H1 (cell line): Measurements from ENCODE around the gene HERC4. TPM values are rescaled to one million over a fixed set of nuclear protein-coding genes. Genes with fewer than 3 reads are reported as not detected.

Experiments
- CTCF ChIA-PET: fragments of 300-600 bp; sonication (Branson Sonifier 250); formaldehyde crosslinking; loops from one replicate; lab custom pipeline; 2021; ENCODE audit not compliant: partially characterized antibody; lab: Charles Lee
- POLR2A ChIA-PET: fragments of 300-600 bp; sonication (Branson Sonifier 250); formaldehyde crosslinking; loops from one replicate; lab custom pipeline; 2021; ENCODE audit warnings: inconsistent platforms; ENCODE audit not compliant: partially characterized antibody; lab: Charles Lee
- DNase-seq, 2 experiments: peaks; one replicate each; pipeline versions ENCODE4 v3.0.0 to v3.0.0-alpha.2; 2010 to 2022; ENCODE audit warnings: low spot score in 2 of 2, low read depth in 1 of 2, mixed read lengths in 1 of 2
- FAIRE-seq: peaks from 2 replicates; lab custom pipeline; 2011; peaks lifted over from hg19 to GRCh38; lab: Jason Lieb, UNC
- H2AFZ ChIP-seq: 2 replicates; pipeline ENCODE4 v1.8.1; 2012; ENCODE audit warnings: low read length, inconsistent platforms
- H2AK5ac ChIP-seq: 2 replicates; pipeline ENCODE4 v1.6.1; 2013; ENCODE audit warnings: low read depth, low read length
- H2BK120ac ChIP-seq: replicated peaks from 2 replicates; pipeline ENCODE3; 2013; ENCODE audit warnings: low read depth, low read length, inconsistent platforms
- H2BK12ac ChIP-seq: 2 replicates; pipeline ENCODE4 v1.6.1; 2013; ENCODE audit warnings: low read depth, low read length
- H2BK15ac ChIP-seq: 2 replicates; pipeline ENCODE4 v1.6.1; 2013; ENCODE audit warnings: low read length
- H2BK20ac ChIP-seq: 2 replicates; pipeline ENCODE4 v1.6.1; 2013; ENCODE audit warnings: low read length
- H2BK5ac ChIP-seq: 2 replicates; pipeline ENCODE4 v1.6.1; 2013; ENCODE audit warnings: low read depth, low read length
- H3K14ac ChIP-seq: 2 replicates; pipeline ENCODE4 v1.6.1; 2013; ENCODE audit warnings: inconsistent platforms; ENCODE audit not compliant: insufficient read length
- H3K18ac ChIP-seq: 2 replicates; pipeline ENCODE4 v1.6.1; 2013; ENCODE audit warnings: low read length; ENCODE audit errors: extremely low read depth
- H3K23ac ChIP-seq: 2 replicates; pipeline ENCODE4 v1.6.1; 2013; ENCODE audit warnings: inconsistent platforms; ENCODE audit not compliant: insufficient read length
- H3K23me2 ChIP-seq: 2 replicates; pipeline ENCODE4 v1.6.1; 2013; ENCODE audit warnings: low read depth, low read length
- H3K27ac ChIP-seq: 2 replicates; pipeline ENCODE4 v1.6.1; 2011; ENCODE audit warnings: low read depth, low read length, inconsistent platforms
- H3K27me3 ChIP-seq, 4 experiments: replicated peaks in 1 of 4; 1 replicate in 1 of 4; 2 replicates in 3 of 4; pipeline versions ENCODE4 v1.6.1 to v1.8.1; 2011 to 2013; ENCODE audit warnings: low read length in 3 of 4, mild to moderate bottlenecking in 3 of 4, inconsistent platforms in 2 of 4, mixed read lengths in 2 of 4, moderate library complexity in 1 of 4; ENCODE audit not compliant: control insufficient read depth in 3 of 4, insufficient read depth in 3 of 4; ENCODE audit errors: extremely low read depth in 1 of 4
- H3K36me3 ChIP-seq, 4 experiments: 2 replicates each; pipeline versions ENCODE4 v1.6.1 to v1.8.1; 2011 to 2013; ENCODE audit warnings: mild to moderate bottlenecking in 4 of 4, low read length in 3 of 4, moderate library complexity in 2 of 4, control low read depth in 1 of 4, inconsistent platforms in 1 of 4; ENCODE audit not compliant: insufficient read depth in 4 of 4, control insufficient read depth in 2 of 4
- H3K4ac ChIP-seq: replicated peaks from 2 replicates; pipeline ENCODE3; 2013; ENCODE audit warnings: low read length, low read depth, mixed read lengths, inconsistent platforms; ENCODE audit not compliant: insufficient read length
- H3K4me1 ChIP-seq, 4 experiments: replicated peaks in 1 of 4; 1 replicate in 1 of 4; 2 replicates in 3 of 4; pipeline versions ENCODE4 v1.6.1 to v1.8.1; 2011 to 2013; ENCODE audit warnings: low read length in 3 of 4, inconsistent platforms in 2 of 4, mixed read lengths in 1 of 4; ENCODE audit not compliant: insufficient read depth in 4 of 4, control insufficient read depth in 3 of 4
- H3K4me2 ChIP-seq, 2 experiments: 2 replicates each; pipeline versions ENCODE4 v1.6.1 to v1.8.1; 2011 to 2013; ENCODE audit warnings: low read depth in 2 of 2, low read length in 2 of 2, control low read depth in 1 of 2, inconsistent platforms in 1 of 2, mild to moderate bottlenecking in 1 of 2; ENCODE audit not compliant: insufficient read depth in 1 of 2
- H3K4me3 ChIP-seq, 4 experiments: fragments of 200-600, 300-600 bp in 1 of 4; sonication (generic), shearing (Covaris generic), sonication (Bioruptor Twin) in 1 of 4; 2 replicates each; pipeline versions ENCODE4 v1.5.1 to v1.8.1; 2011 to 2016; ENCODE audit warnings: low read length in 4 of 4, low read depth in 3 of 4, control low read depth in 2 of 4, inconsistent platforms in 2 of 4, mild to moderate bottlenecking in 2 of 4, mixed read lengths in 1 of 4, moderate library complexity in 1 of 4; ENCODE audit not compliant: insufficient read depth in 2 of 4; ENCODE audit errors: extremely low read depth in 1 of 4
- H3K56ac ChIP-seq: replicated peaks from 2 replicates; pipeline ENCODE3; 2013; ENCODE audit warnings: low read depth, mild to moderate bottlenecking, mixed read lengths, low read length, inconsistent platforms; ENCODE audit not compliant: insufficient read length
- H3K79me1 ChIP-seq: 2 replicates; pipeline ENCODE4 v1.6.1; 2013; ENCODE audit warnings: low read depth, low read length, control low read depth
- H3K79me2 ChIP-seq, 2 experiments: 2 replicates each; pipeline versions ENCODE4 v1.6.1 to v1.8.1; 2012 to 2013; ENCODE audit warnings: low read length in 2 of 2, mild to moderate bottlenecking in 2 of 2, inconsistent platforms in 1 of 2; ENCODE audit not compliant: insufficient read depth in 2 of 2, control insufficient read depth in 1 of 2
- H3K9ac ChIP-seq, 4 experiments: replicated peaks in 1 of 4; 1 replicate in 1 of 4; 2 replicates in 3 of 4; pipeline versions ENCODE4 v1.6.1 to v1.8.1; 2011 to 2013; ENCODE audit warnings: low read depth in 3 of 4, low read length in 3 of 4, control low read depth in 2 of 4, mild to moderate bottlenecking in 2 of 4, moderate library complexity in 2 of 4, inconsistent platforms in 1 of 4; ENCODE audit errors: extremely low read depth in 1 of 4
- H3K9me3 ChIP-seq, 2 experiments: 2 replicates each; pipeline versions ENCODE4 v1.6.1 to v1.8.1; 2012 to 2013; ENCODE audit warnings: mild to moderate bottlenecking in 2 of 2, moderate library complexity in 2 of 2, control low read depth in 1 of 2, inconsistent platforms in 1 of 2, low read depth in 1 of 2, low read length in 1 of 2, mixed read lengths in 1 of 2; ENCODE audit not compliant: insufficient read depth in 2 of 2
- H4K20me1 ChIP-seq, 2 experiments: replicated peaks in 1 of 2; 2 replicates each; pipeline versions ENCODE3 to v1.8.1; 2011 to 2013; ENCODE audit warnings: inconsistent platforms in 2 of 2, low read length in 2 of 2, mild to moderate bottlenecking in 1 of 2; ENCODE audit not compliant: insufficient read depth in 2 of 2, control insufficient read depth in 1 of 2
- H4K5ac ChIP-seq: 2 replicates; pipeline ENCODE4 v1.6.1; 2013; ENCODE audit warnings: low read length, low read depth, mixed read lengths, inconsistent platforms; ENCODE audit not compliant: insufficient read length
- H4K8ac ChIP-seq: 2 replicates; pipeline ENCODE4 v1.8.0; 2013; ENCODE audit warnings: mild to moderate bottlenecking, moderate library complexity, low read length, inconsistent platforms; ENCODE audit not compliant: insufficient read depth; ENCODE audit errors: extremely low read depth
- H4K91ac ChIP-seq: replicated peaks from 2 replicates; pipeline ENCODE3; 2013; ENCODE audit warnings: low read length, mixed read lengths, inconsistent platforms; ENCODE audit not compliant: insufficient read length
- CHD1 ChIP-seq: IDR thresholded peaks from 2 replicates; pipeline ENCODE4 v1.6.1; 2012; ENCODE audit warnings: low read depth, low read length, improper control_type of control experiment
- EZH2 ChIP-seq: fragments of 200-600 bp; sonication (generic); IDR thresholded peaks from 2 replicates; pipeline ENCODE4 v1.7.1; 2012; ENCODE audit warnings: low read depth, mild to moderate bottlenecking, moderate library complexity, low read length, inconsistent platforms; ENCODE audit not compliant: severe bottlenecking
- PHF8 ChIP-seq: fragments of 200-600 bp; sonication (generic); conservative IDR thresholded peaks from 2 replicates; pipeline ENCODE4 v1.7.1; 2012; ENCODE audit warnings: low read depth, mild to moderate bottlenecking, inconsistent platforms, low read length, moderate library complexity
- RFX5 ChIP-seq: IDR thresholded peaks from 2 replicates; pipeline ENCODE4 v1.6.1; 2011; ENCODE audit warnings: low read depth, low read length, improper control_type of control experiment, borderline replicate concordance
- SAP30 ChIP-seq: fragments of 300-600 bp; sonication (generic); IDR thresholded peaks from 2 replicates; pipeline ENCODE4 v1.7.1; 2012; ENCODE audit warnings: low read length, moderate library complexity, mild to moderate bottlenecking, inconsistent platforms; ENCODE audit not compliant: insufficient read depth, insufficient replicate concordance
- SIN3A ChIP-seq, 2 experiments: IDR thresholded peaks in 1 of 2; conservative IDR thresholded peaks in 1 of 2; 2 replicates each; pipeline ENCODE4 v1.6.1; 2011 to 2012; ENCODE audit warnings: low read length in 2 of 2, improper control_type of control experiment in 1 of 2, low read depth in 1 of 2, mild to moderate bottlenecking in 1 of 2
- TCF12 ChIP-seq: IDR thresholded peaks from 2 replicates; pipeline ENCODE4 v1.6.1; 2011; ENCODE audit warnings: low read depth, mild to moderate bottlenecking, low read length
- WGBS, 2 experiments: shearing (Covaris generic) in 1 of 2; methylation state at CpG; one replicate each; pipeline versions ENCODE4 v1.1.6 to v1.1.7; 2013 to 2015; ENCODE audit warnings: low lambda C conversion rate in 2 of 2, mixed read lengths in 2 of 2, inconsistent platforms in 1 of 2, low coverage in 1 of 2, missing lambda C conversion rate in 1 of 2; ENCODE audit not compliant: insufficient replicate concordance in 2 of 2, insufficient coverage in 1 of 2, insufficient read length in 1 of 2; ENCODE audit errors: extremely low coverage in 1 of 2, missing lambda C conversion rate in 1 of 2; 5-methylcytosine and 5-hydroxymethylcytosine counted together
- polyA plus RNA-seq, 7 experiments: library from polyadenylated mRNA; depleted of rRNA in 3 of 7; stranded (reverse) in 5 of 7; unstranded in 2 of 7; fragments of >200 nt in 5 of 7; fragments of 200-250 nt in 2 of 7; gene quantifications; 1 replicate in 5 of 7; 2 replicates in 1 of 7; 4 replicates in 1 of 7; pipeline versions ENCODE4 v1.2.1 to v1.2.3, GENCODE V29; 2011 to 2013; ENCODE audit warnings: missing spikeins in 2 of 7, mixed read lengths in 2 of 7
- total RNA-seq: library from RNA; stranded (reverse); fragmentation: NEBNext Ultra II Directional; extraction: Animal tissue kit (Norgen Biotek cat#: 25700); gene quantifications from 2 replicates; pipeline ENCODE4 v1.2.1, GENCODE V29; 2021

The HERC4 gene
- total and polyA plus RNA-seq, 2 of the 8 experiments (the other 6 are each of a cell fraction or from before 2014, with no cell fraction given) = 7.5 to 44.0 TPM

GRCh38 chr10:68023292-68023691 lies 51.8 kb downstream of the HERC4 start:
- Histone ChIP-seq H4K20me1 (no peaks in the 10 kb centered on the region), H2AFZ (no peak overlapping the region), H3K4me2 (no peak overlapping the region), H2BK15ac (no peak overlapping the region), H3K9me3 (no peaks in the 10 kb centered on the region), H3K4me3 (no peak overlapping the region), H3K27me3 (no peaks in the 10 kb centered on the region), H2AK5ac (no peak overlapping the region), H3K23me2 (no peaks in the 10 kb centered on the region), H3K4ac (no peak overlapping the region), H3K18ac (no peak overlapping the region), H4K5ac (no peak overlapping the region), H3K9ac (no peak overlapping the region), H3K14ac (no peak overlapping the region), H4K8ac (no peak overlapping the region), H3K56ac (no peak overlapping the region), H2BK12ac (no peak overlapping the region), H3K79me1 (no peaks in the 10 kb centered on the region), H3K36me3 (peaks cover 0 to 23% (median 1%) of the 10 kb centered on the region in 4 experiments; a peak in 5 of 8 replicates), H2BK120ac (no peak overlapping the region), H3K27ac (no peak overlapping the region), H3K79me2 (no peaks in the 10 kb centered on the region), H2BK20ac (no peak overlapping the region), H3K23ac (no peak overlapping the region), H3K4me1 (no peaks in the 10 kb centered on the region), H2BK5ac (no peak overlapping the region), H4K91ac (no peak overlapping the region)
- ChIA-PET CTCF (no interaction called here), POLR2A (no interaction called here)
- TF ChIP-seq CHD1 (no peak), PHF8 (no peak), SAP30 (no peak), EZH2 (no peak), TCF12 (no peak), RFX5 (no peak), SIN3A (conservative IDR thresholded peaks at IDR 0.05 in 1 of 2, IDR thresholded peaks at IDR 0.05 in 1 of 2; ENCODE audit: low read depth in 1 of 2, low read length in 2 of 2) (no peak)
- FAIRE-seq (no peak), DNase-seq (no peak)
- 93% methylated on average over 1 of the region's 1 CpG; no CpG with 5 or more reads in 1 of the 2 experiments for WGBS, 2 experiments
